ENCODE results near the gene GSX2. TPM values are rescaled to one million over a fixed set of nuclear protein-coding genes. Genes with fewer than 3 reads are reported as not detected.

Gene GSX2
- polyA plus RNA-seq, 1 of the 3 experiments (the other 2 are of a cell fraction), result 0.02 TPM

GRCh38 chr4:54144661-54145171, 44.8 kb downstream of the GSX2 start:
- H3K27me3 ChIP-seq (ENCODE audit: insufficient read depth), result no peaks in the 10 kb centered on the region
- TF ChIP-seq RAD21 (IDR thresholded peaks at IDR 0.05; ENCODE audit: low read length) (no peak), EP300 (IDR thresholded peaks at IDR 0.05; ENCODE audit: borderline replicate concordance in 1 of 2, low read depth in 1 of 2, low read length in 1 of 2) (no peak), YY1 (IDR thresholded peaks at IDR 0.05; ENCODE audit: low read depth) (no peak), IRF3 (IDR thresholded peaks at IDR 0.05; ENCODE audit: low read depth, low read length) (no peak), USF1 (IDR thresholded peaks at IDR 0.05; ENCODE audit: borderline replicate concordance, low read depth) (no peak), TCF12 (IDR thresholded peaks at IDR 0.05) (no peak), SMC3 (IDR thresholded peaks at IDR 0.05; ENCODE audit: low read depth, low read length) (no peak), ELF1 (IDR thresholded peaks at IDR 0.05) (no peak), CHD2 (IDR thresholded peaks at IDR 0.05; ENCODE audit: low read length, partially characterized antibody) (no peak), CTCF (IDR thresholded peaks at IDR 0.05) (no peak), TEAD4 (IDR thresholded peaks at IDR 0.05; ENCODE audit: borderline replicate concordance, insufficient read depth) (no peak), USF2 (IDR thresholded peaks at IDR 0.05; ENCODE audit: borderline replicate concordance, low read depth, low read length) (no peak), FOXJ3 (CRISPR knock-in tag; IDR thresholded peaks at IDR 0.05) (no peak), RFX5 (IDR thresholded peaks at IDR 0.05; ENCODE audit: low read length) (no peak), PBX3 (IDR thresholded peaks at IDR 0.05) (no peak), FOSL2 (IDR thresholded peaks at IDR 0.05; ENCODE audit: borderline replicate concordance, low read depth) (no peak), MEF2A (IDR thresholded peaks at IDR 0.05; ENCODE audit: borderline replicate concordance, low read depth) (no peak), RXRA (IDR thresholded peaks at IDR 0.05; ENCODE audit: borderline replicate concordance, low read depth) (no peak), GATA2 (CRISPR knock-in tag; IDR thresholded peaks at IDR 0.05) (no peak)
- no peak for DNase-seq
- H3K27ac ChIP-seq (ENCODE audit: low read depth in 2 of 2, low read length in 1 of 2), result no peak overlapping the region
- no peaks in the 10 kb centered on the region for H3F3A ChIP-seq (replicated peaks; ENCODE audit: insufficient read depth)
- no peaks in the 10 kb centered on the region for H3K9me2 ChIP-seq
- no peaks in the 10 kb centered on the region for H4K20me1 ChIP-seq (ENCODE audit: insufficient read depth)
- no peak overlapping the region for H3K4me3 ChIP-seq (ENCODE audit: low read depth in 2 of 2, low read length in 1 of 2)
- WGBS (ENCODE audit: low lambda C conversion rate), result 91% methylated on average over 5 of the region's 5 CpGs
- H3K9ac ChIP-seq, result no peak overlapping the region
- H3K4me2 ChIP-seq, result no peak overlapping the region
- 0 out of 4 replicates have a peak, but pooled peaks cover 0 to 5% of the 10 kb centered on the region in 2 experiments for H3K4me1 ChIP-seq (ENCODE audit: control insufficient read depth in 1 of 2, insufficient read depth in 2 of 2, low read depth in 1 of 2, low read length in 1 of 2)
- peak overlapping the region; percentile 14; the same call in 1 of the 2 replicates for H2AFZ ChIP-seq (ENCODE audit: low read depth)
- H3K9me3 ChIP-seq, result no peaks in the 10 kb centered on the region
- ChIA-PET CTCF (no interaction called here), POLR2A (no interaction called here)
- H3K36me3 ChIP-seq (replicated peaks in 1 of 2; ENCODE audit: control insufficient read depth in 1 of 2, insufficient read depth in 2 of 2, low read length in 1 of 2), result no peaks in the 10 kb centered on the region
- H3K79me2 ChIP-seq (ENCODE audit: insufficient read depth), result no peaks in the 10 kb centered on the region
